ENCODE measurements around the gene NSD2.
"Not testable (repeated sequence)": the region's sequence is repeated elsewhere in the genome, so short reads cannot be mapped to it uniquely, and the experiment has no call there.

Gene NSD2

DNA sequence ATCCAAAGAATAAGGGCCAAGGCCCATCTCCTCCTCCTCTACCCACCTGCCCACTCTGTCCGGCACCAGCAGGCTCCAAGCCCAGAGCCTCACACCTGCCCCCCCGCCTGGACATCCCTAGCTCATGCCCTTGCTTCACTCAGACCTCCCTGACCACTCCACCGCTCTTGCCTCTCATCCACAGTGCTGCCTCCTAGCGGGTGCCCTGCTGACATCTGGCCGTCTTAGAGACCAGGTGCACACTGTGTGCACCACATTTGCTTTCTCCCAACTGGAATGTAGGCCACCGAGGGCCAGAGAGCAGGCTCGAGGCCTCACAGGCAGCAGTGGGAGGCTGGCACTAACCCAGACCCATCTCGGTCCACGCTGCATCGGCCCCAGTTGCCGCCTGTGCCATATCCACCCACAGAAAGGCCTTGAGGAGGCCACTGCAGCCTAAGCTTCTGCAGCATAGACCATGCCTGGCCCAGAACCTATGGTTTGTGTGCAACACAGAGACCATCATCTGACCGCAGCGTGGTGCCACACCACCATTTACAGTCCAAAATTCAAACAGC lies 28.8 kb upstream of the NSD2 start:
- H3K27ac ChIP-seq (ENCODE audit: insufficient read depth in 1 of 2, low read depth in 1 of 2, low read length in 2 of 2, poor library complexity in 1 of 2, severe bottlenecking in 2 of 2): no peak overlapping the region
- POLR2A ChIA-PET: no interaction called here
- CTCF ChIA-PET: interaction anchor here (0.9 to 1.0 kb wide), 2 partner anchors 10 to 57 kb away, joined by 3 to 5 read pairs; no protein-coding TSS in a partner anchor

DNA sequence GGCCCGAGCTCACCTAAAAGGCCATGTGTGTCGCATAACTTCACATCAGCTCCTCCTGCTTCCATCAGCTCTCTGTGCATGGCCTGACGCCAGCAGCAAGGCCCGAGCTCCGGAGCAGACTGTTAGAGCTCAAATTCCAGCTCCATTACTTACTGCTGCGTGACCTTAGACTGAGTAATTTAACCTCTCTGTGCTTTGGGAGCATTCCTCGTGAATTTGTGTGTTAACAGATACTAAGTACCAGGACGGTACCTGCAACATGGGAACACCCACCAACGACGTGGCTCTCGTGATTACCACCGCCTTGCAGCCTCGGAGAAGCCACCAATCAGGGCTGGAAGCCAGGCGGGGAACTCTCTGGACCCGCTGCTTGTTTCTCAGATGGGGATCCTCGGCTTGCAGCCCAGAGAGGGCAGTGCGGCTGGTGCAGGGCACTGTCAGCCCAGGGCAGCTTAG lies 28.2 kb upstream of the NSD2 start:
- CTCF ChIA-PET: interaction anchor here (0.6 to 1.0 kb wide), 4 partner anchors 10 to 95 kb away, joined by 3 to 5 read pairs (median 3); no protein-coding TSS in a partner anchor
- DNase-seq: no peak
- peaks cover 0 to 83% (median 57%) of the 10 kb centered on the region in 4 experiments for H3K36me3 ChIP-seq (ENCODE audit: control insufficient read depth in 4 of 4, insufficient read depth in 4 of 4, low read length in 3 of 4)

More for the DNA sequence above, 28.8 kb upstream of the NSD2 start:
- 99% methylated on average over 13 of the region's 13 CpGs for WGBS (ENCODE audit: insufficient coverage)
- Histone ChIP-seq H3K36me3 (ENCODE audit: control insufficient read depth in 4 of 4, insufficient read depth in 4 of 4, low read length in 3 of 4) (peaks cover 0 to 83% (median 58%) of the 10 kb centered on the region in 4 experiments), H3K4me3 (ENCODE audit: control insufficient read depth in 1 of 7, extremely low read depth in 1 of 7, insufficient read depth in 4 of 7, low read depth in 2 of 7, low read length in 6 of 7) (no peak overlapping the region), H3K4me1 (ENCODE audit: control extremely low read depth in 1 of 4, control insufficient read depth in 4 of 4, insufficient read depth in 4 of 4, low read length in 3 of 4) (peaks cover 0 to 5% (median 0%) of the 10 kb centered on the region in 4 experiments), H3K27me3 (replicated peaks in 2 of 5; ENCODE audit: control insufficient read depth in 4 of 5, insufficient read depth in 5 of 5, low read length in 4 of 5) (no peaks in the 10 kb centered on the region), H3K9me3 (ENCODE audit: control extremely low read depth in 1 of 5, control insufficient read depth in 4 of 5, insufficient read depth in 2 of 5, low read depth in 1 of 5, low read length in 4 of 5) (no peaks in the 10 kb centered on the region)
- no peak for DNase-seq

GRCh38 chr4:1843852-1844251 lies 27.3 kb upstream of the NSD2 start:
- ChIA-PET POLR2A (no interaction called here), CTCF (interaction anchor here (1.0 to 1.9 kb wide), 3 partner anchors 13 to 97 kb away, joined by 3 to 9 read pairs (median 3); no protein-coding TSS in a partner anchor)
- DNase-seq: no peak
- Histone ChIP-seq H3K4me1 (ENCODE audit: control extremely low read depth in 1 of 4, control insufficient read depth in 4 of 4, insufficient read depth in 4 of 4, low read length in 3 of 4) (peaks cover 0 to 5% (median 0%) of the 10 kb centered on the region in 4 experiments), H3K4me3 (ENCODE audit: control insufficient read depth in 1 of 7, extremely low read depth in 1 of 7, insufficient read depth in 4 of 7, low read depth in 2 of 7, low read length in 6 of 7) (no peak overlapping the region), H3K27me3 (replicated peaks in 2 of 5; ENCODE audit: control insufficient read depth in 4 of 5, insufficient read depth in 5 of 5, low read length in 4 of 5) (no peaks in the 10 kb centered on the region), H3K27ac (ENCODE audit: insufficient read depth in 1 of 2, low read depth in 1 of 2, low read length in 2 of 2, poor library complexity in 1 of 2, severe bottlenecking in 2 of 2) (no peak overlapping the region), H3K9me3 (ENCODE audit: control extremely low read depth in 1 of 5, control insufficient read depth in 4 of 5, insufficient read depth in 2 of 5, low read depth in 1 of 5, low read length in 4 of 5) (no peaks in the 10 kb centered on the region), H3K36me3 (ENCODE audit: control insufficient read depth in 4 of 4, insufficient read depth in 4 of 4, low read length in 3 of 4) (peaks cover 0 to 80% (median 55%) of the 10 kb centered on the region in 4 experiments)
- WGBS (ENCODE audit: insufficient coverage): over 99% methylated on average over 9 of the region's 10 CpGs

More for the DNA sequence above, 28.2 kb upstream of the NSD2 start:
- Histone ChIP-seq H3K4me1 (ENCODE audit: control extremely low read depth in 1 of 4, control insufficient read depth in 4 of 4, insufficient read depth in 4 of 4, low read length in 3 of 4) (peaks cover 0 to 5% (median 0%) of the 10 kb centered on the region in 4 experiments), H3K9me3 (ENCODE audit: control extremely low read depth in 1 of 5, control insufficient read depth in 4 of 5, insufficient read depth in 2 of 5, low read depth in 1 of 5, low read length in 4 of 5) (no peaks in the 10 kb centered on the region), H3K27me3 (replicated peaks in 2 of 5; ENCODE audit: control insufficient read depth in 4 of 5, insufficient read depth in 5 of 5, low read length in 4 of 5) (no peaks in the 10 kb centered on the region), H3K27ac (ENCODE audit: insufficient read depth in 1 of 2, low read depth in 1 of 2, low read length in 2 of 2, poor library complexity in 1 of 2, severe bottlenecking in 2 of 2) (no peak overlapping the region), H3K4me3 (ENCODE audit: control insufficient read depth in 1 of 7, extremely low read depth in 1 of 7, insufficient read depth in 4 of 7, low read depth in 2 of 7, low read length in 6 of 7) (no peak overlapping the region)
- POLR2A ChIA-PET: no interaction called here
- 95% methylated on average over 17 of the region's 17 CpGs for WGBS (ENCODE audit: insufficient coverage)

DNA sequence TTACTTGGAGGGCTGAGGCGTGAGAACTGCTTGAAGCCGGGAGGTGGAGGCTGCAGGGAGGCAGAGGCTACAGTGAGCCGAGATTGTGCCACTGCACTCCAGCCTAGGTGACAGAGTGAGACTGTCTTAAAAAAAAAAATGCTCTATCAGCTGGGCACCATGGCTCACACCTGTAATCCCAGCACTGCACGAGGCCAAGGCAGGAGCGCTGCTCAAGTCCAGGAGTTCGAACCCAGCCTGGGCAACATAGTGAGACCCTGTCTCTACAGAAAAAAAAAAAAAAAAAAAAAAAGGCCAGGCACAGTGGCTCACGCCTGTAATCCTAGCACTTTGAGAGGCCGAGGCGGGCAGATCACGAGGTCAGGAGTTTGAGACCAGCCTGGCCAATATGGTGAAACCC lies 26.6 kb upstream of the NSD2 start:
- H3K9me3 ChIP-seq (ENCODE audit: control extremely low read depth in 1 of 5, control insufficient read depth in 4 of 5, insufficient read depth in 2 of 5, low read depth in 1 of 5, low read length in 4 of 5); H3K27ac ChIP-seq (ENCODE audit: insufficient read depth in 1 of 2, low read depth in 1 of 2, low read length in 2 of 2, poor library complexity in 1 of 2, severe bottlenecking in 2 of 2); DNase-seq; POLR2A ChIA-PET; H3K27me3 ChIP-seq (replicated peaks in 2 of 5; ENCODE audit: control insufficient read depth in 4 of 5, insufficient read depth in 5 of 5, low read length in 4 of 5); H3K4me1 ChIP-seq (ENCODE audit: control extremely low read depth in 1 of 4, control insufficient read depth in 4 of 4, insufficient read depth in 4 of 4, low read length in 3 of 4); H3K4me3 ChIP-seq (ENCODE audit: control insufficient read depth in 1 of 7, extremely low read depth in 1 of 7, insufficient read depth in 4 of 7, low read depth in 2 of 7, low read length in 6 of 7): not testable (repeated sequence)
- CTCF ChIA-PET: interaction anchor here (1.3 to 1.9 kb wide), 3 partner anchors 26 to 98 kb away, joined by 3 to 9 read pairs (median 4); no protein-coding TSS in a partner anchor
- WGBS (ENCODE audit: insufficient coverage): 100% methylated on average over 6 of the region's 10 CpGs
- peaks cover 0 to 74% (median 50%) of the 10 kb centered on the region in 4 experiments for H3K36me3 ChIP-seq (ENCODE audit: control insufficient read depth in 4 of 4, insufficient read depth in 4 of 4, low read length in 3 of 4)

DNA sequence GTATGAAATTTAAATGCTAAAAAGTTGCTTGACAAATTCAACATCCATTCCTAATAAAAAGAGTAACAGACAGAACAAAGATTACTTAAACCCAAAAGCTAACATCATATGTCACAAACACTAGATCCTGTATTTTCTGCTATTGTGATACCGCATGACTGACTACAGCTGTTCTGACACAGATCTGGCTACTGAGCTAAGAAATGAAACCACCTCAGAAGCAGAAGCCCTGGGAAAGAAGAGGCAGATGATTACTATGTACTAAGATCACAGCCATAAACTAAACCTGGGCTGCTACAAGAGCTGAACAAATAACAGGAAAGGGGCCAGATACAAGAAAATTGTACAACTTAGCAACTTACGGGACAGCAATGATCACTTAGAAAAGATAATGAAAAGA lies 24.6 kb upstream of the NSD2 start:
- H3K4me3 ChIP-seq (ENCODE audit: control insufficient read depth in 1 of 7, extremely low read depth in 1 of 7, insufficient read depth in 4 of 7, low read depth in 2 of 7, low read length in 6 of 7): no peak overlapping the region
- peak overlapping the region in 1 of 2 experiments; percentile 16 for H3K27ac ChIP-seq (ENCODE audit: insufficient read depth in 1 of 2, low read depth in 1 of 2, low read length in 2 of 2, poor library complexity in 1 of 2, severe bottlenecking in 2 of 2)
- CTCF ChIA-PET: interaction anchor here (0.9 to 1.9 kb wide), 5 partner anchors 14 to 98 kb away, joined by 3 to 4 read pairs (median 4); no protein-coding TSS in a partner anchor
- no CpG with 5 or more reads among the region's 2 CpGs for WGBS (ENCODE audit: insufficient coverage)
- no peak for DNase-seq
- no peaks in the 10 kb centered on the region for H3K27me3 ChIP-seq (replicated peaks in 2 of 5; ENCODE audit: control insufficient read depth in 4 of 5, insufficient read depth in 5 of 5, low read length in 4 of 5)
- H3K4me1 ChIP-seq (ENCODE audit: control extremely low read depth in 1 of 4, control insufficient read depth in 4 of 4, insufficient read depth in 4 of 4, low read length in 3 of 4): peaks cover 0 to 2% (median 1%) of the 10 kb centered on the region in 4 experiments
- peaks cover 0 to 62% (median 37%) of the 10 kb centered on the region in 4 experiments for H3K36me3 ChIP-seq (ENCODE audit: control insufficient read depth in 4 of 4, insufficient read depth in 4 of 4, low read length in 3 of 4)
- POLR2A ChIA-PET: no interaction called here
- H3K9me3 ChIP-seq (ENCODE audit: control extremely low read depth in 1 of 5, control insufficient read depth in 4 of 5, insufficient read depth in 2 of 5, low read depth in 1 of 5, low read length in 4 of 5): no peaks in the 10 kb centered on the region

DNA sequence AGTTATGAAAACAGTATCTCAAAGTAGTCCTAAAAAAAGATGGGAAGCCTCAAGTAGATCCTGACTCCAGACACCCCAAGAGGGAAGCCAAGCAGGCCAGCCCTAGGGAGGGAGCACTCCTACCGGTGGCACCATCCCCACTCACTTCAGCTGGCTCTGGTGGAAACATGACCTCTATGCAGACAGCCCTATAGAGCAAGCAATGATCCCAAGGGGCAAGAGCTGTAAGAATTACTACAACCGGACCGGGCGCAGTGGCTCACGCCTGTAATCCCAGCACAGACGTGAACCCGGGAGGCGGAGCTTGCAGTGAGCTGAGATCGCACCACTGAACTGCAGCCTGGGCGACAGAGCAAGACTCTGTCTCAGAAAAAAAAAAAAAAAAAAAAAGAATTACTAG lies 20.9 kb upstream of the NSD2 start:
- DNase-seq: no peak
- 95% methylated on average over 7 of the region's 10 CpGs for WGBS (ENCODE audit: insufficient coverage)
- ChIA-PET CTCF (interaction anchor here (2.4 kb wide), 1 partner anchor 49 kb away, joined by 15 read pairs; no protein-coding TSS in a partner anchor), POLR2A (no interaction called here)
- Histone ChIP-seq H3K27me3 (replicated peaks in 2 of 5; ENCODE audit: control insufficient read depth in 4 of 5, insufficient read depth in 5 of 5, low read length in 4 of 5) (no peaks in the 10 kb centered on the region), H3K4me3 (ENCODE audit: control insufficient read depth in 1 of 7, extremely low read depth in 1 of 7, insufficient read depth in 4 of 7, low read depth in 2 of 7, low read length in 6 of 7) (no peak overlapping the region), H3K4me1 (ENCODE audit: control extremely low read depth in 1 of 4, control insufficient read depth in 4 of 4, insufficient read depth in 4 of 4, low read length in 3 of 4) (peaks cover 0 to 11% (median 7%) of the 10 kb centered on the region in 4 experiments), H3K27ac (ENCODE audit: insufficient read depth in 1 of 2, low read depth in 1 of 2, low read length in 2 of 2, poor library complexity in 1 of 2, severe bottlenecking in 2 of 2) (no peak overlapping the region), H3K36me3 (ENCODE audit: control insufficient read depth in 4 of 4, insufficient read depth in 4 of 4, low read length in 3 of 4) (peaks cover 0 to 38% (median 14%) of the 10 kb centered on the region in 4 experiments), H3K9me3 (ENCODE audit: control extremely low read depth in 1 of 5, control insufficient read depth in 4 of 5, insufficient read depth in 2 of 5, low read depth in 1 of 5, low read length in 4 of 5) (no peaks in the 10 kb centered on the region)

- POLR2A ChIA-PET: no interaction called here
- CTCF ChIA-PET: interaction anchor here (2.1 to 2.4 kb wide), 2 partner anchors 48 to 103 kb away, joined by 6 to 15 read pairs; no protein-coding TSS in a partner anchor
- Histone ChIP-seq H3K27me3 (replicated peaks in 2 of 5; ENCODE audit: control insufficient read depth in 4 of 5, insufficient read depth in 5 of 5, low read length in 4 of 5) (no peaks in the 10 kb centered on the region), H3K4me1 (ENCODE audit: control extremely low read depth in 1 of 4, control insufficient read depth in 4 of 4, insufficient read depth in 4 of 4, low read length in 3 of 4) (peaks cover 0 to 11% (median 8%) of the 10 kb centered on the region in 4 experiments), H3K27ac (ENCODE audit: insufficient read depth in 1 of 2, low read depth in 1 of 2, low read length in 2 of 2, poor library complexity in 1 of 2, severe bottlenecking in 2 of 2) (no peak overlapping the region), H3K36me3 (ENCODE audit: control insufficient read depth in 4 of 4, insufficient read depth in 4 of 4, low read length in 3 of 4) (peaks cover 0 to 34% (median 12%) of the 10 kb centered on the region in 4 experiments), H3K9me3 (ENCODE audit: control extremely low read depth in 1 of 5, control insufficient read depth in 4 of 5, insufficient read depth in 2 of 5, low read depth in 1 of 5, low read length in 4 of 5) (no peaks in the 10 kb centered on the region), H3K4me3 (ENCODE audit: control insufficient read depth in 1 of 7, extremely low read depth in 1 of 7, insufficient read depth in 4 of 7, low read depth in 2 of 7, low read length in 6 of 7) (no peak overlapping the region)
- no peak for DNase-seq
- whole genome bisulfite sequencing (ENCODE audit: insufficient coverage): 87% methylated on average over 7 of the region's 11 CpGs
These were observed 20.0 kb upstream of the NSD2 start for GRCh38 chr4:1851160-1851559.
